Activated T-cell treated with anti-CD3 and anti-CD28 coated beads for 48 hours (primary cell): Measurements from ENCODE around the gene CEACAM1.
"Not testable (repeated sequence)": the region's sequence is repeated elsewhere in the genome, so short reads cannot be mapped to it uniquely, and the experiment has no call there.

ENCODE experiments used
- DNase-seq: peaks from one replicate; pipeline ENCODE4 v3.0.0-alpha.2; 2020; ENCODE audit warnings: low read depth

Gene CEACAM1

DNA sequence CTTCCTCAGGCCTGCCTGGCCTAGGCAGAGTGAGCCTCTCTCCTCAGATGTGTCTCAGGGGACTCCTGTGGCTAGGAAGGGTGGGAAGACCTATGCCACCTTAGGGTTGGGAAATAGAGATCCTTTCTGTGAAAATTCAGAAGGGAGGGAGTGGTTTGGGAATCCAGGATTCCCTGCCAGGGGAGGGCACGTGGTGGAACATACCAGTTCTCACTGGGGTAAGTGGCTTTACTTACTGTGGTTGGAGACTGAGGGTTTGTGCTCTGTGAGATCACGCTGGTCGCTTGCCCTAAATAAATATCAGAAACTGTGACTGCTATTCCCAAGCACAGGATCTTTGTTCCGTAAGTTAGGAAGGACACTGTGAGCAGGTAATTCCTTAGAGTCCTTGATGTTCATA, 16.9 kb downstream of the CEACAM1 start:
- no peak for DNase-seq

DNA sequence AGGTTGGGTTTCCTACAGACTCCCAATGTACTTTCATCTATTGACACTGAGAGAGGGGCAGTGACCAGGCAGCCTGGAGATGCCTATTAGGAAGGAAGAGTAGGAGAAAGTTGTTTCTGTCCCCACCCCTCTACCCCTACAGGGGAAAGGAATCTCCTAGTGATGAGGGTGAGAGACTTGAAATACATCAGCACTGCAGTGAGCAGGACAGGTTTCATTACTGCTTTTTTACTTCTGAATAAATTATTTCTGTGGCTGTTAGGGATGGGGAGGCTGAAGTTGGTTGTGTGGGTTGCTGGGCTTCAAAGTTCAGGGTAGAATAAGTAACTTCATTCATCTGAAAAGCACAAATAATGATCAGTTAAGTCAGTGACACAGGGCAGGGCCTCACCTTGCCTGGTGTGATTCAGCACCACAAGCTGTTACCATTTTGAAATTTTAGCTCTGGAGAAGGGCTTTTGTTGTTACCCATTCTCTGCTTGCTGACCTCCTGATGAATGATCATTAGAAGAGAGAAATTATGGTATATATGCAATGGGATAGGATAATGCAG, 19.3 kb downstream of the CEACAM1 start:
- no peak for DNase-seq

DNA sequence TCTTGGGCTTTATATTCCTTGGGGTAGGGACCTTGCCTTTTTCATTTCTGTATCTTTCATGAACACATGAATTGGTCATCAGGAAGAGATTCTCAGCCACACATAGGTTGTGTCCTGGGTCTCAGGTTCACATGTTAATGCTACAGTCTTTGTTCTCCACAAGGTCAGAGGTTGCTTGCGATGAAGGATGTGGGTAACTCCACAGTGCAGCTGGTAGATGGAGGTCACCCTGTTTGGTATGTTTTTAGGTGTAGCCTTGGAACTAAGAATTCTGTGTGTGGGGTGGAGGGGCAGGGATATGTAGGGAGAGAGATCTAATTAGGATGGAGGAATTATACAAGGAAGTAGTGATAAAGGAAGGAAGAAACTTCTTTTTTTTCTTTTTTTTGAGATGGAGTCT, 23.2 kb downstream of the CEACAM1 start:
- DNase-seq: no peak

DNA sequence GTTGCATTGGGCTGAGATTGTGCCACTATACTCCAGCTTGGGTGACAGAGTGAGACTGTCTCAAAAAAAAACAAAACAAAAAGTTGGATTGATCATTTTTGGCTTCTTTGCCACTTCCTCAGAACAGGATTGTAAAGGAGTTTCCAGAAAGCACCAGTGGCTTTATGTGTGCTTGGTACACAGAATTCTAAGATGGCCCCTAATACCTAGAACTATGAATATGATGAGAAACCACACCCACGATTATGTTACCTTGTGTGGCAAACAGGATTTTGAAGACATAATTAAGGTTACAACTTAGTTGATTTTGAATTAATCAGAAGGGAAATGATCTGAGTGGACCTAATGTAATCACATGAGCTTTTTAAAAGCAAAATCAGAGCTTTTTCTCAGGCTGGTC, 26.5 kb downstream of the CEACAM1 start:
- no peak for DNase-seq

DNA sequence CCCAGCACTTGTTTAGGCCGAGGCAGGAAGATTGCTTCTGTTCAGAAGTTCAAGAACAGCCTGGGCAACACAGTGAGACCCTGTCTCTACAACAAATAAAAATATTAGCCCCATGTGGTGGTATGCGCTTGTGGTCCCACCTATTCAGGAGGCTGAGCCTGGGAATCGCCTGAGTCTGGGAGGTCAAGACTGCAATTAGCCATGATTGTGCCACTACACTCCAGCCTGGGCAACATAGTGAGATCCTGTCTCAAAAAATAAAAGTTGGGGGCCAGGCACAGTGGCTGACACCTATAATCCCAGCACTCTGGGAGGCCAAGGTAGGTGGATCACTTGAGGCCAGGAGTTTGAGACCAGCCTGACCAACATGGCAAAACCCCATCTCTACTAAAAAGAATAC, 27.0 kb downstream of the CEACAM1 start:
- not testable (repeated sequence) for DNase-seq

DNA sequence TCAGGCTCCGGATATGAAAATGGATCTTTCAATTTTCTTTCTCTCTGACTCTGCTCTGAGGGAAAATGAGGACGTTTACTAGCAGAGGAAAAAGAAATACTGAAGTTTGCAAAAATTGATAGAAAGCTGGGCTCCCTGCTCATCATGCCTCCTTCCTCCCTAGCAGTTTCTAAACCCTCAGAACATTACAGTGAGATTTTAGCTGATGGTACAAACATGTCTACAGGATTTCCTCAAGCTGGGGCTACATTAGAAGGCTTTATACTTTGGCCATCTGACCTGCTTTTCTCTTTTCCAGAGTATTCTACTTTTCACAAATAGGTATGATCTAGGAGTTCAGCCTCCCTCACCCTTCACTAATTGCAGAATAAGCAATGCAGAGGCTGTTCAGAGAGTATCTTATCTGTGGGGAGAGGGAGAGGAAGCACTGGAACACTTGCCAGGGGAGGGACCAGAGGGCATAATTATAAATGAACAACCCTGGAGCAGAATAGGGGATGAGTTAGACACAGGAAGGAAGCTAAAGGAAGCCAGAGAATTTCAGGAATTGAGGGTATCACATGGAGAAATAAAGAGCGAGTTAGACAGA, 30.0 kb downstream of the CEACAM1 start:
- no peak for DNase-seq

DNA sequence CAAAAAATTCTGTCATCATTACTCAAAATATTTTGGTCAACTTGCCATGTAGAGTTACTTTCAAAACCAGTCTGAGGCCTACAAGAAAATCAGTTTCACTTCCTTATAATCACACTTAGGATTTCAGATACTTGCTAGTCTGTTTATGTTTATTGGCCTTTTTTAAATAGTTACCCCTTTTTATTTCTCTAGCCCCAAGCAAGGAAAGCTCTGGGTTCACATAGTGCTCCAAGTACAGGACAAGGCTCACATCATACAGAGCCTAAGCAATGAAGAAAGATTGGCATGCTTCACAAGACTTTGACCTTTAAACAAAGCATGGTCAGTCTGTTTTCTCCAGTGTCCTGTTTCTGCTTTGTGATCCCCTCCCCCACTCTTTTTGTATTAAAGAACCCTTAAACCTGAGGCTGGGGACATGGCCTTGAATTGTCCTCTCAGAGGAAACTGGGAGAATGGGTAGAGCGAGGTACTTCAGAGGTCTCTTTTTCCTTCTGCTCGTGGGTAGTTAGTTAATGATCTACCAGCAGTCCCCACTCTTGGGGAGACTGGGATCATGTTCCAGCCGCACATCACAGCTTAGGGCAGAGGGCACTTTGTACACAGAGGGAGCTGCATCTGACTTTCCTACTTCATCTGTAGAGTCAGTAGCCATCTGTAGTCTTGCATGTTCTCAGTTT, 30.7 kb downstream of the CEACAM1 start:
- DNase-seq: no peak

DNA sequence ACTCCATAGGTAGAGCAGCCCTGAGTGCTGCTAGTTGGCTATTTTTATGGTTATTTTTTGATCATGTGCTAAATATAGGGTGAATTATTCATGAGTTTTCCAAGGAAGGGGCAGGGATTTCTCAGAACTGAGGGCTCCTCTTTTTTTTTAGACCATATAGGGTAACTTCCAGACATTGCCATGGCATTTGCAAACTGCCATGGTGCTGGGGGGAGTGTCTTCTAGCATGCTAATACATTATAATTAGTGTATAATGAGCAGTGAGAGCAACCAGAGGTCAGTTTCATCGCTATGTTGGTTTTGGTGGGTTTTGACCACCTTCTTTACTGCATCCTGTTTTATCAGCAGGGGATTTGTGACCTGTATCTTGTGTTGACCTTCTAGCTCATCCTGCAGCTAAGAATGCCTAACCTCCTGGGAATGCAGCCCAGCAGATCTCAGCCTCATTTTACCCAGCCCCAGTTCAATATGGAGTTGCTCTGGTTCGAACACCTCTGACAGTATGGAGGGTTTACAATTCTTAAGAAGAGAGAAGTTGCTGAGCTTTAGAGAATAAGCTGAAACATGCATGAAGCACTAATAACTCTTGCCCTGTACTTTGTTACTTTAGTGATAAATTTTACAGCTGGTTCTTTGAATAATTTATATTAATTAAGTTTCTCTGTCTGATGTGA, 31.7 kb downstream of the CEACAM1 start:
- DNase-seq: no peak

DNA sequence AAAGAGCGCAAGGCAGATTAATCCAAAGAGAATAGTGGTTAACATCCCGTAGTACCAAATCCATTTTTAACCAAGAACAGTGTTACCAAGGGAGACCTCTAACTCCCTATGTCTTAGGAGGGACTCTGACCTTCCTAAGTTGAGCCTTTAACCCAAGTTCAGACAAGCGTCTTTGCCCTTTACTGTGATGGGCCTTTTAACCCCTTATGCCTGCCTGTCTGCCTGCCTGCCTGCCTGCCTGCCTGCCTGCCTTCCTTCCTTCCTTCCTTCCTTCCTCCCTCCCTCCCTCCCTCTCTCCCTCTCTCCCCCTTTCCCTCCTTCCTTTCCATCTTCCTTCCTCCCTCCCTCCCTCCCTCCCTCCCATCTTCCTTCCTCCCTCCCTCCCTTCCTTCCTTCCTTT, 32.6 kb downstream of the CEACAM1 start:
- DNase-seq: no peak

DNA sequence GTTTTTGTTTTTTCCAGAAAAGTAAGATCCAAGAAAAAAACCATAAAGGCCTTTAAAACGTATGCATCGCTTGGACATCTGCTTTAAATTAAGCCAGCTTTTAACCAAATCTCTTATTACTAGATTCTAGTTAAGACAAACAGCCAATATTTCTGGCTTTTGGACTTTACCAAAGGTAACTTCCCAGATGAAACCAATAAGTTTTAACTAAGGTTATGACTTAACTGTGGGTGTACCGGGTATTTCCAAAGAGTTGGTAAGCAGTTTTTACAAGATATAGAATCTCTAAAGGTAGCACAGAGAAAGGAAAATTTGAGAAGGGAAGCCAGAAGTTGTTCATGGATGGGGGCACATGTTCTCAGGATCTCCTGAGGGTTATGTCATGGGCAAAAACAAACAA, 34.0 kb downstream of the CEACAM1 start:
- DNase-seq: no peak

DNA sequence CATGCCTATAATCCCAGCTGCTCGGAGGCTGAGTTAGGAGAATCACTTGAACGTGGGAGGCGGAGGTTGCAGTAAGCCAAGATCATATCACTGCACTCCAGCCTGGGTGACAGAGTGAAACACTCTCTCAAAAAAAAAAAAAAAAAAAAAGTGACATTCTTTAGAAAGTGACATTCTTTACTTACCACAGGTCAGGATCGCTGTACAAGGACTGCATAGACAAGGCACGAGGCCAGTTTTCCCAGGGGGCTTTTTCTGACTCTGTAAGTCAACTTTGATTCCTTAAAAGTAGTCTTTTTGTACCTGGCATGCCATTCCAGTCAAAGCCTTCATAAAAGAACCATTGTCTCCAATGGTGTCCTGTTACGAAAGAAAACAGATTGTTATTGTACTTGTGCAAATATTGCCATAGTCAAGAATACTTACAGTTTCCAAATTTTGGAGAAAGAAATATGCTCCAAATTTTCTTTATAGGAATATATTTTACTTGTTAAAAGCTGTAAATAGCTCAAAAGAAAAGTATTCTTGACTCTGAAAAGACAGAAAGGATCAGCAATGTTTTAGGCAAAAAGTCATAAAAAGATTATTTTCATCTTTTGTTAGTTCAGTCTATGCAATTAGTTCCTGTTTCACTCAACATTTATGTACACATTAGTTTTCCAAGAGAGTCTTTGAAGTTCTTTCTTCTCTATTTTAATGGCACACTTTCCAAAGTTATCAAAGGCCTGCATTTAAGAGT, 39.3 kb downstream of the CEACAM1 start:
- DNase-seq: no peak

DNA sequence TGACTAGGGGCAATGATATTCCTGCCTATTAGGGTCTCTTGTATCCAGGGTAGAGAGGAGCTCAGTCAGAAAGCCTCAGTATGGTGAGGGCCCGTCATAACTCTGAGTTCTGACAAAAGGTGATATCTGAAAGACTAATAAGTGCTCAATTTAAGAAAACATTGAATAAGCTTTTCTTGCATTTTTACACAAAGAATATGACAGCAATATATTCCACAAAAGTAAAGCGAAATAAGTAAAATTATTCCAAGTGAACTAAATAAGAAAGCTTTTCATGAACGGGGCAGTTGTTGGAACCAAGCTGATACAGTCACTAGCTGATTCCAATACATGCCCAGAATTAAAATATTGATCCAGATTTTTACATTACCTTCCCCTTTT, 40.5 kb downstream of the CEACAM1 start:
- DNase-seq: no peak

DNA sequence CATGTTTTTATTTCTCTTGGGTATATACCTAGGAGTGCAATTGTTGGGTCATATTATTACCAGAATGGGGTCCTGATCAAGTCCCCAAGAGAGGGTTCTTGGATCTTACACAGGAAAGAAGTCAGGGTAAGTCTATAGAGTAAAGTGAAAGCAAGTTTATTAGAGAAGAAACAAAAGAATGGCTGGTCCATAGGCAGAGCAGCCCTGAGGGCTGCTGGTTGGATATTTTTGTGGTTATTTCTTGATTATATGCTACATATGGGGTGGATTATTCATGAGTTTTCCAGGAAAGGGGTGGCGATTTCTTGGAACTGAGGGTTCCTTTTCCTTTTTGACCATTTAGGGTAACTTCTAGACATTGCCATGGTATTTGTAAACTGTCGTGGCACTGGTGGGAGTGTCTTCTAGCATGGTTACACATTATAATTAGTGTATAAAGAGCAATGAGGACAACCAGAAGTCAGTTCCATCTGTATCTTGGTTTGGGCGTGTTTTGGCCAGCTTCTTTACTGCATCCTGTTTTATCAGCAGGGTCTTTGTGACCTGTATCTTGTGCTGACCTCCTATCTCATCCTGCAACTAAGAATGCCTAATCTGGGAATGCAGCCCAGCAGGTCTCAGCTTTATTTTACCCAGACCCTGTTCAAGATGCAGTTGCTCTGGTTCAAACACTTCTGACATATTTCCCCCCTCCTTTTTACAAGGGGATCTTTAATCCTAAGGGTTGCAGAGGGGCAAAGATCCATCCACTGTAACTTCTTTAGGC, 41.1 kb downstream of the CEACAM1 start:
- DNase-seq: no peak

DNA sequence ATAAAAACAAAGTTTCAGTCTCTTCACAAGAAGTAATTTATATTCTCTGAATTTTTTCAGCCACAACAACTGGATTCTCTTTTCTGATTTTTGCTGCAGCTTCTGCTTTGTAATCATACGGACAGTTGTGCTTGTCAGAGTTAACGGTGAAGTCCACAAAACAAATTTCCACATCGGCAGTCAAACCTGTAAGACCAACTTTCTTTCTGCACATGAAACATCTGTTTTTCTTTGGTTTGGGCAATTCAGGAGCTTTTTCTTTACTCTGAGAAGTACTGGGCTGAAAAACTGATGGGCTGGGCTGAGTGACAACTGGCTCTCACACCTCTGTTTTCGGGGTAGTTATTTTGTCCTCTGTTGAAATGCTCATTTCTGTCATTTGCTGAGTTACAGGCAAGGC, 43.2 kb downstream of the CEACAM1 start:
- DNase-seq: not testable (repeated sequence)

DNA sequence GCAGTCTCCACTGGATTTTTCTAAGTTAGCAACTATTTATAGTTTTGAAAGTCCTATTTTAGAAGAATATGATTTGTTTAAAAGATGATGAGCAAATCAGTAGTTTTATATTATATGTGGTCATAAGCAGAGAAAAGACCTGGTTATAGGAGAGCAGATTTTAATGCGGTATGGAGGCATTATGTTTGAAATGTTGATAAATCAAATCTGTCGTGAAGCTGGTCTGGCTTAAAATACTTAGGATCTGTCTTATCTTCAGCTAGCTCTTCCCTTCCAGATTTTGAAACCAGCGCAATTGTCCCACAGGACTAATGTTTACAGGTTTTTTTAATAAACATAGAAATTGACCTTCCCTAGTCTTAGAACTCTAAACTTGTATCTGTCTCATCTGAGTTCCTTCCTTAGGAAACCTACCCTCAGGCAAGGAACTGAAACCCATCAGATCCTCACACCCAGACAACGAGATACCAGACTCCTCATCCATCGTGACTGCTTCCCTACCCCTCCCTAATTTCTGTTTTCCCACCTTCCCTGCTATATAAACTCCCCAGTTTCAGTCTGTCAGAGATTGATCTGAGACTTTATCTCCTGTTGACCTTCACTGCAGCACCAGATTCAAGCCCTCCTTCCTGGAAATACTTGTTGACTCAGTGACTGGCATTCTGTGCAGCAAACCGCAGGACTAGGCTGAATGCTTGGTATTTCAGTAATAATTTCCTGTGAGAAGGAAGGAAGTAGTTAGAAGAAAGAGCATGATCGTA, 47.8 kb downstream of the CEACAM1 start:
- no peak for DNase-seq

DNA sequence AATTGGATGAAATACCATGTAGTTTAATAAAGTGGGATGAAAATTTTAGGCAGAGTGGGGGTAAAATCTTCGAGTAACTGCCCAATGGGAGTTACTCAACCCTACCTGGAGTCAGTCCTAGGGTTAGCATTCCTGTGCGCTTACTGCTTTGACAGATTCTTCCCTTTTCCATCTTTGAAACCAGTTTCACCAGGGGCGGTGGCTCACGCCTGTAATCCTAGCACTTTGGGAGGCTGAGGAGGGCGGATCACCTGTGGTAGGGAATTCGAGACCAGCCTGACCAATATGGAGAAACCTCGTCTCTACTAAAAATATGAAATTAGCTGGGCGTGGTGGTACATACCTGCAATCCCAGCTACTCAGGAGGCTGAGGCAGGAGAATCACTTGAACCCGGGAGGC, 48.5 kb downstream of the CEACAM1 start:
- DNase-seq: no peak

DNA sequence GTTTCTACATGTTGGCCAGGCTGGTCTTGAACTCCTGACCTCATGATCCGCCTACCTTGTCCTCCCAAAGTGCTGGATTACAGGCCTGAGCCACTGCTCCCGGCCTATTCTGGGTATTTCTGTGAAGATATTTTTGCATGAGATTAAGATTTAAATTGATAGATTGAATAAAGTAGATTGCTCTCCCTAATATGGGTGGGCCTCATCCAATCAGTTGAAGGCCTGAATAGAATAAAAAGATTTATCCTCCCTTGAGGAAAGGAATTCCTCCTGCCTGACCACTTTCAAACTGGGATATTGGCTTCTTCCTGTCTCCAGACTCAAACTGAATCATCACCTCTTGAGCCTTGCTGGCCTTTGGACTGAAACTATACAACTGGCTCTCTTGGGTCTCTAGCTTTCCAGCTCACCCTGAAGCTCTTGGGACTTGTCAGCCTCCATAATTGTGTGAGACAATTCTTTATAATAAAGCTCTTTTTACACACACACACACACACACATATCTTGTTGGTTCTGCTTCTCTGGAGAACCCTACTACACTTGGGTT, 49.4 kb downstream of the CEACAM1 start:
- DNase-seq: no peak

DNA sequence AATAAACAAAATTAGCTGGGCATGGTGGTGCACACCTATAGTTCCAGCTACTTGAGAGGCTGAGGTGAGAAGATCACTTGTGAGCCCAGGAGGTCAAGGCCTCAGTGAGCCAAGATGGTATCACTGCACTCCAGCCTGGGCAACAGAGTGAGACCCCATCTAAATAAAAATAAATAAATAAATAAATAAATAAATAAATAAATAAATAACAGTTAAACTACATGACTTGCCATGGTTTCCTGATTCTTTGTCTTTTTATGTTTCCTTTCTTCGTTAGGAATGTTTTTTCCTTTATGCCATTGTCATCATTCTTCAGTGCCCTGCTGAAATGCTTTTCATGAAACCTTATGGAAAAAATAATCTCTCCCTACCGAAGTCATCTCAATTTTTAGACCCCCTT, 50.3 kb downstream of the CEACAM1 start:
- no peak for DNase-seq

DNA sequence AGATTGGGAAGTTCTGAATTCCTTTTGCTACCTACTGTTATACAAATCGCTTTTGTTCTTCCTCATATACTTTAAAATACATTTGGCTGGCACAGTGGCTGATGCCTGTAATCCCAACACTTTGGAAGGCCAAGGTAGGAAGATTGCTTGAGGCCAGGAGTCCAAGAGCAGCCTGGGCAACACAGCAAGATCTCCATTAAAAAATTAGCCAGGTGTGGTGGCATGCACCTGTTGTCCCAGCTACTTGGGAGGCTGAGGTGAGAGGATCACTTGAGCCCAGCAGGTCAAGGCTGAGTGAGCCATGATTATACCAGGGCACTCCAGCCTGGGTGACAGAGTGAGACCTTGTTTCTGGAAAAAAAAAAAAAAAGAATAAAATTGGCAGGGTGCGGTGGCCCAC, 51.2 kb downstream of the CEACAM1 start:
- no peak for DNase-seq

DNA sequence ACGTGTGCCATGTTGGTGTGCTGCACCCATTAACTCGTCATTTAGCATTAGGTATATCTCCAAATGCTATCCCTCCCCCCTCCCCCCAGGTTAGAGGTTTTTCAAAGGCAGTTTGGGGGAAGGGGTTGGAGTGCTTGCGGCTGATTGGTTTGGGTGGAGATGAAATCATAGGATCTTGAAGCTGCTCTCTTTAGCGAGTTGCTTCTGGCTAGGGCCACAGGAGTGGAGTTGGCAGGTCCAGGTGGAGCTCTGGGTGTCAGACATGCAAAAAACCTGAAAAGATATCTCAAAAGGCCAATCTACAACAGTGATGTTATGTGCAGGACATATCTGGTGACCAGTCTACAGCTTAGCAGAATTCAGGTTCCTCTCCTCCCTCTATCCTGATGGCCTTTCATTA, 52.9 kb downstream of the CEACAM1 start:
- DNase-seq: no peak

DNA sequence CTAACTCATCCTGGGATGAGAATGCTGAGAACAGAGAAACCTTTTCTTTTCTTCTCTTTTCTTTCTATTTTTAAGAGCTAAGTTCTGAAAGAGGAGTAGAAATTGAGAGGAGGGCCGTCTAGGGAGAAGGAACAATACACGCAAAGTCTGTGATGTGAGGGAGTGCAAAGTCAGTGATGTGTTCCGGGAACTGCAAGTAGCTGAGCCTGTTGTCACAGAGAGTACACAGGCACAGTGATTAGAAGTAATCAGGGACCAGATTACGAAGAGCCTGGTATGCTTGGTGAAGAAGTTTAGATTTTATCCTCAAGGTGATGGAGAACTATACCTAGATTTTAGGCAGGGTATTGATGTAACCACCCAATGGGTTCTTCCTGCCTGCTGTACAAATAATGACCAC, 53.5 kb downstream of the CEACAM1 start:
- no peak for DNase-seq
